C4-2B (cell line): ENCODE results near the gene STX1A.

Experiments used
- CTCF ChIP-seq: fragments of 450-650 bp; conservative IDR thresholded peaks from 2 replicates; pipeline ENCODE4 v1.5.1; 2017; ENCODE audit warnings: mild to moderate bottlenecking
- ZFX ChIP-seq: fragments of 450-650 bp; IDR thresholded peaks from 2 replicates; pipeline ENCODE4 v1.6.1; 2017

GRCh38 chr7:73741600-73741999 is 22.1 kb upstream of the STX1A start:
- TF ChIP-seq CTCF = no peak
- no peak for TF ChIP-seq ZFX
